MM.1S (cell line): Measurements from ENCODE around the gene GLB1L2.

Experiments used
- DNase-seq: peaks from one replicate; pipeline ENCODE4 v3.0.0-alpha.2; 2015
- H2AFZ ChIP-seq: fragments of 300-600 bp; sonication (generic); 2 replicates; pipeline ENCODE4 v1.6.0; 2016; ENCODE audit warnings: antibody characterized with exemption, low read length
- H3F3A ChIP-seq: fragments of 300-600 bp; sonication (generic); 2 replicates; pipeline ENCODE4 v1.6.1; 2016; ENCODE audit warnings: mild to moderate bottlenecking, antibody characterized with exemption, low read length, moderate library complexity, mixed read lengths; ENCODE audit not compliant: insufficient read depth
- H3K27ac ChIP-seq: fragments of 300-600 bp; sonication (generic); 2 replicates; pipeline ENCODE4 v1.5.1; 2016; ENCODE audit warnings: mild to moderate bottlenecking, low read length
- H3K27me3 ChIP-seq: fragments of 300-600 bp; sonication (generic); replicated peaks from 2 replicates; pipeline ENCODE4 v1.6.0; 2016; ENCODE audit warnings: low read length; ENCODE audit not compliant: insufficient read depth
- H3K36me3 ChIP-seq: fragments of 300-600 bp; sonication (generic); replicated peaks from 2 replicates; pipeline ENCODE4 v1.6.1; 2016; ENCODE audit warnings: mild to moderate bottlenecking, low read length, mixed read lengths; ENCODE audit not compliant: insufficient read depth
- H3K4me1 ChIP-seq: fragments of 300-600 bp; sonication (generic); 2 replicates; pipeline ENCODE4 v1.6.1; 2016; ENCODE audit warnings: low read length, mixed read lengths
- H3K4me2 ChIP-seq: fragments of 300-600 bp; sonication (generic); 2 replicates; pipeline ENCODE4 v1.6.0; 2016; ENCODE audit warnings: low read depth, low read length
- H3K4me3 ChIP-seq: fragments of 300-600 bp; sonication (generic); 2 replicates; pipeline ENCODE4 v1.5.1; 2016; ENCODE audit warnings: low read length, mixed read lengths
- H3K79me2 ChIP-seq: fragments of 300-600 bp; sonication (generic); 2 replicates; pipeline ENCODE4 v1.6.1; 2016; ENCODE audit warnings: mixed run types, low read length, mixed read lengths
- H3K9ac ChIP-seq: fragments of 300-600 bp; sonication (generic); 2 replicates; pipeline ENCODE4 v1.6.1; 2016; ENCODE audit warnings: low read length, mixed read lengths
- H3K9me2 ChIP-seq: fragments of 300-600 bp; sonication (generic); replicated peaks from 2 replicates; pipeline ENCODE4 v1.6.1; 2016; ENCODE audit warnings: mild to moderate bottlenecking, low read length, mixed read lengths; ENCODE audit not compliant: insufficient read depth
- H3K9me3 ChIP-seq: fragments of 300-600 bp; sonication (generic); replicated peaks from 2 replicates; pipeline ENCODE4 v1.6.1; 2016; ENCODE audit warnings: mild to moderate bottlenecking, low read length, mixed read lengths; ENCODE audit not compliant: insufficient read depth
- H4K20me1 ChIP-seq: fragments of 300-600 bp; sonication (generic); 2 replicates; pipeline ENCODE4 v1.6.1; 2016; ENCODE audit warnings: mild to moderate bottlenecking, low read length, moderate library complexity, mixed read lengths; ENCODE audit not compliant: insufficient read depth
- EZH2 ChIP-seq: fragments of 300-600 bp; sonication (generic); optimal IDR thresholded peaks from 2 replicates; pipeline ENCODE3; 2017; ENCODE audit warnings: low read depth, mild to moderate bottlenecking, antibody characterized with exemption, low read length, mixed read lengths
- EZH2phosphoT487 ChIP-seq: fragments of 300-600 bp; sonication (generic); IDR thresholded peaks from 2 replicates; pipeline ENCODE4 v1.6.1; 2018; ENCODE audit warnings: antibody characterized with exemption, low read length
- TF ChIP-seq, protein P1 (sequence below): fragments of 300-600 bp; sonication (generic); IDR thresholded peaks from 2 replicates; pipeline ENCODE4 v1.5.1; 2016; ENCODE audit warnings: antibody characterized with exemption, low read length, mixed read lengths

GLB1L2 gene

DNA sequence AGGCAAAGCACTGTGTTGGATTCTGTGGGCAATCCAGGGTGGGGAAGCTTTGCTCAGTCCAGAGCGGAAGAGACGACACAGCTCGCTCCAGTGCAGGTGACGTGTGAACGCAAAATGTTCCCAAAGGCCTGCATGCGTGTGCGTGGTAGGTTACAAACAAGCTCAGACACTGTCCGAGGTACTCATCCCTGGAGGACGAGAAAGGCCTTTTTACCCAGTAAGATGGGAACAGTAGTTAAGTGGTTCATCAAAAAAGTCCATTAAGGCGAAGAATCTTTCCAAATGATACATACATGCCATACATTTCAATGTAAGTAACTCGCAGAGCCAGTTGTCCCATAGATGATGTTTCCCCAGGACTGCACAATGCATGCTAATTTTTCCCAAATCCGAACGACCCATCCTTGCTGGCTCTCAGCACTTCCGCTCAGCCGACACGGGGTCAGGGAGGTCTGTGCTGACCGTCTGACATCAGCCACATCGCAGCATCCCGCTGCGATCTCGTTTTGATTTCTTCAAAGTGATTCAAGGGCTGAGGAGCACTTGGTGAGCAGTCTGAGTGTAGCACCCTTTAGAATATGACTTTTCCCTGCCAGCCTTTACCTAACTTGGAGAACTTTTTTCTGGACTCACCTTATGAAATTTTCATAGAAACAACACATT, 61.3 kb downstream of the GLB1L2 start:
- H3K36me3 ChIP-seq, result no peaks in the 10 kb centered on the region
- no peaks in the 10 kb centered on the region for H3K27me3 ChIP-seq
- H4K20me1 ChIP-seq, result no peaks in the 10 kb centered on the region
- no peaks in the 10 kb centered on the region for H3F3A ChIP-seq
- TF ChIP-seq, protein P1, sequence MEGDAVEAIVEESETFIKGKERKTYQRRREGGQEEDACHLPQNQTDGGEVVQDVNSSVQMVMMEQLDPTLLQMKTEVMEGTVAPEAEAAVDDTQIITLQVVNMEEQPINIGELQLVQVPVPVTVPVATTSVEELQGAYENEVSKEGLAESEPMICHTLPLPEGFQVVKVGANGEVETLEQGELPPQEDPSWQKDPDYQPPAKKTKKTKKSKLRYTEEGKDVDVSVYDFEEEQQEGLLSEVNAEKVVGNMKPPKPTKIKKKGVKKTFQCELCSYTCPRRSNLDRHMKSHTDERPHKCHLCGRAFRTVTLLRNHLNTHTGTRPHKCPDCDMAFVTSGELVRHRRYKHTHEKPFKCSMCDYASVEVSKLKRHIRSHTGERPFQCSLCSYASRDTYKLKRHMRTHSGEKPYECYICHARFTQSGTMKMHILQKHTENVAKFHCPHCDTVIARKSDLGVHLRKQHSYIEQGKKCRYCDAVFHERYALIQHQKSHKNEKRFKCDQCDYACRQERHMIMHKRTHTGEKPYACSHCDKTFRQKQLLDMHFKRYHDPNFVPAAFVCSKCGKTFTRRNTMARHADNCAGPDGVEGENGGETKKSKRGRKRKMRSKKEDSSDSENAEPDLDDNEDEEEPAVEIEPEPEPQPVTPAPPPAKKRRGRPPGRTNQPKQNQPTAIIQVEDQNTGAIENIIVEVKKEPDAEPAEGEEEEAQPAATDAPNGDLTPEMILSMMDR, result no peak
- TF ChIP-seq EZH2 (no peak), EZH2phosphoT487 (no peak)
- H3K9me2 ChIP-seq, result no peaks in the 10 kb centered on the region
- no peak overlapping the region for H3K4me2 ChIP-seq
- no peak overlapping the region for H2AFZ ChIP-seq
- no peak overlapping the region for H3K9ac ChIP-seq
- no peaks in the 10 kb centered on the region for H3K4me1 ChIP-seq
- no peak for DNase-seq
- H3K79me2 ChIP-seq, result no peaks in the 10 kb centered on the region
- H3K4me3 ChIP-seq, result no peak overlapping the region
- H3K9me3 ChIP-seq, result no peaks in the 10 kb centered on the region
- no peak overlapping the region for H3K27ac ChIP-seq

DNA sequence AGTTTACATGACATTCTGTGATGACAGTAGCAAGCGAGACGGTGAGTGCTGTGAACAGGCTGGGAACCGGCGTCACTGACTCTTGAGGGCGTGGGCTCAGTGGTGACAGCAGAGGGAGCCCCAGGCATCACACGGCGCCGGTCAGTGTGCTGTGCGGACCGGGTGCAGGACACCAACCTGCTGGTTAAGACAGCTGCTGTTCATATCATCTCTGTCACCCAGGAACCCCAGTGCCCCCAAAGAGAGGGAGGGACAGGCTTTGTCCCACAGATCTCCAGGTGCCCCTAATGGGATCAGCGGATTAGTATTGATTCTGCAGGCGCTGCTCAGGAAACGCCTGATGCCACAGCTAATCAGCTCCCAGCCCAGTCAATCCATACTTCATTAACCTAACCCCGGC, 61.9 kb downstream of the GLB1L2 start:
- Histone ChIP-seq H3K4me1 (no peaks in the 10 kb centered on the region), H4K20me1 (no peaks in the 10 kb centered on the region), H3K9me2 (no peaks in the 10 kb centered on the region), H3K9me3 (no peaks in the 10 kb centered on the region), H3K9ac (no peak overlapping the region), H3K4me3 (no peak overlapping the region), H3K27ac (no peak overlapping the region), H3K4me2 (no peak overlapping the region), H2AFZ (no peak overlapping the region), H3F3A (no peaks in the 10 kb centered on the region), H3K36me3 (no peaks in the 10 kb centered on the region), H3K79me2 (no peaks in the 10 kb centered on the region), H3K27me3 (no peaks in the 10 kb centered on the region)
- TF ChIP-seq, protein P1, result no peak
- no peak for TF ChIP-seq EZH2phosphoT487
- TF ChIP-seq EZH2, result no peak
- DNase-seq, result no peak

DNA sequence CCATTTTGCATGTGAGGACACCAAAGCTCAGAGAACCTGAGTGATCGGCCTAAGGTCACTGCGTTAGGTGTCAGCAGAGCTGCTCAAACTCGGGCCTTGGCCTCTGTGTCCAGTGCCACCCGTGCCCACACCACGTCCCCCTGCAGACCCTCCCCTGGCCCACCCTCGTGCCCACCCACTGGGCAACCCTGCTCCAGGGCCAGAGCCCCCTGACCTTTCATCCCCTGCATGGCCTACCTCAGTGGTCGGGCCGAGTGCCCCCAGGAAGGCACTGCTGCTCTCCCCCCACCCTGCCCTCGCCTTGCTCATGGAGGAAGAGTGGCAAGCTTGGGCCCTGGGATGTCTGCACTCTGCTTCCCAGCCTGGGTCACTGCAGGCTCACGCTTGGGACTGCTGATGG, 62.5 kb downstream of the GLB1L2 start:
- DNase-seq, result no peak
- no peaks in the 10 kb centered on the region for H3K9me3 ChIP-seq
- no peaks in the 10 kb centered on the region for H4K20me1 ChIP-seq
- H3K4me2 ChIP-seq, result no peak overlapping the region
- no peak overlapping the region for H3K9ac ChIP-seq
- H3K79me2 ChIP-seq, result no peaks in the 10 kb centered on the region
- no peaks in the 10 kb centered on the region for H3K27me3 ChIP-seq
- no peaks in the 10 kb centered on the region for H3F3A ChIP-seq
- no peak overlapping the region for H2AFZ ChIP-seq
- no peak for TF ChIP-seq EZH2
- TF ChIP-seq, protein P1, result no peak
- TF ChIP-seq EZH2phosphoT487, result no peak
- no peaks in the 10 kb centered on the region for H3K36me3 ChIP-seq
- no peak overlapping the region for H3K4me3 ChIP-seq
- H3K4me1 ChIP-seq, result no peaks in the 10 kb centered on the region
- H3K9me2 ChIP-seq, result no peaks in the 10 kb centered on the region
- no peak overlapping the region for H3K27ac ChIP-seq
